Measurements from ENCODE around the gene HERC2.

Gene HERC2

DNA sequence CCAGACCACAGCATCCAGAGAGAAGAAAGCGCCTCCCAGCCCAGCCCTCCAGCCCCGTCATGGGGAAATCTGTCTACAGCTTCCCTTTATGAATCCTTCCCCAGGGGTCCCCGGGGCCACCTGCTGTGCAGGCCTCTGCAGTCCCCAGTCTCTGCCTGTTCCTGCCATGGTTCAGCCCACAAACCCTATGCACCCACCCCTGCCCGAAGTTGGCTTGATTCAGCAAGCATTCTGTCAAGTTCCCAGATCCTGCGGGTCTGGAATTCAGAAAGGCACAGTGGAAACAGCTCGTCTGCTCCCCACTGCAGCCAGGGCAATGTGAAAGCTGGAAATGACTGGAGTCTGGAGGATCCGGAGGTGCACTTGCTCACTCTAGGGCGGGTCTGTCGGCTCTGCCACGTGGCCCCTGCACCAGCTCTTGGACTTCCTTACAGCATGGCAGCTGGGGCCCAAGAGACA is 220.0 kb downstream of the HERC2 start:
- peak; percentile 68 for DNase-seq (ENCODE audit: low spot score)
- Histone ChIP-seq H3K27me3 (ENCODE audit: insufficient read depth, poor library complexity, severe bottlenecking) (peaks cover 38% of the 10 kb centered on the region), H3K27ac (ENCODE audit: poor library complexity, severe bottlenecking) (no peak overlapping the region), H3K36me3 (ENCODE audit: low read depth) (no peaks in the 10 kb centered on the region), H3K4me1 (ENCODE audit: insufficient read depth, poor library complexity, severe bottlenecking) (no peaks in the 10 kb centered on the region), H3K9me3 (ENCODE audit: severe bottlenecking) (no peaks in the 10 kb centered on the region), H3K4me3 (ENCODE audit: severe bottlenecking) (no peak overlapping the region)
- no peak for ATAC-seq (ENCODE audit: low read depth)
- TF ChIP-seq CTCF (IDR thresholded peaks at IDR 0.05; ENCODE audit: poor library complexity, severe bottlenecking), result no peak

GRCh38 chr15:28101201-28101600 is 220.8 kb downstream of the HERC2 start:
- H3K27me3 ChIP-seq (ENCODE audit: insufficient read depth, poor library complexity, severe bottlenecking), result peaks cover 38% of the 10 kb centered on the region
- ATAC-seq (ENCODE audit: low read depth), result no peak
- no peak for TF ChIP-seq CTCF (IDR thresholded peaks at IDR 0.05; ENCODE audit: poor library complexity, severe bottlenecking)

DNA sequence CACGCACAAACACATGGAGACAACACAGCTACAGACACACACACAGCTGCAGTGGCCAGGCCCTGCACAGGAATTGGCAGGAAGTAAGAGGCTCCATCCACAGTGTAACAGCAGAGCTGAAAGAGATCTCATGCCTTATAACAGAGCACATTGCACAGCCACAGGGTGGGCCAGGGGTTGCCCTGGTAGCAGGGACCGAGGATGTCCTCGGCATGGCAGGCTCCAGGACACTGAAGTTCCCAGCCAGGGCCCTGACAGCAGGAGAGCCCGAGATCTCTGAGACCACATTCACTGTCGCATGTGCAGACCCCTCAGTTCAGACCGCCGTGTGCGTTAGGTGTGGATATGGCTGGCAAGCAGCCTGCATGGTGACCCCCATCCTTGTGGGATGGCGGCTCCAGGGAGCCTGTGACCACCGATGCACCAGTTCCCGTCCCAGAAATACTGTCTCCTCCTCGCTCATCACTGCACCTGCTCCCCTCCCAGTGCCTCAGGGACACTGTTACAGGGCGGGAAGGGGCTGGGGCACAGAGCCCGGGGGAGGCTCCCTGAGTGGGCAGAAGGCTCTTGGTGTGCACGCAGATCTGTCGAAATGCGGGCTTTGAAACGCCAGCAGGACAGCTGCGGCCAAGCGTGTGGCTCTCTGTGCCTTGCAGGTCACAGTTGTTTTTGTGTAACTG is 221.3 kb downstream of the HERC2 start:
- peaks cover 42% of the 10 kb centered on the region for H3K27me3 ChIP-seq (ENCODE audit: insufficient read depth, poor library complexity, severe bottlenecking)
- DNase-seq (ENCODE audit: low spot score), result no peak
- no peak overlapping the region for H3K4me3 ChIP-seq (ENCODE audit: severe bottlenecking)
- TF ChIP-seq CTCF (IDR thresholded peaks at IDR 0.05; ENCODE audit: poor library complexity, severe bottlenecking), result no peak
- ATAC-seq (ENCODE audit: low read depth), result no peak
- no peaks in the 10 kb centered on the region for H3K4me1 ChIP-seq (ENCODE audit: insufficient read depth, poor library complexity, severe bottlenecking)
- no peaks in the 10 kb centered on the region for H3K9me3 ChIP-seq (ENCODE audit: severe bottlenecking)
- H3K36me3 ChIP-seq (ENCODE audit: low read depth), result no peaks in the 10 kb centered on the region
- no peak overlapping the region for H3K27ac ChIP-seq (ENCODE audit: poor library complexity, severe bottlenecking)

More at GRCh38 chr15:28101201-28101600, 220.8 kb downstream of the HERC2 start:
- Histone ChIP-seq H3K27ac (ENCODE audit: poor library complexity, severe bottlenecking) (no peak overlapping the region), H3K36me3 (ENCODE audit: low read depth) (no peaks in the 10 kb centered on the region), H3K4me3 (ENCODE audit: severe bottlenecking) (no peak overlapping the region), H3K4me1 (ENCODE audit: insufficient read depth, poor library complexity, severe bottlenecking) (no peaks in the 10 kb centered on the region), H3K9me3 (ENCODE audit: severe bottlenecking) (no peaks in the 10 kb centered on the region)
- peak; percentile 38 for DNase-seq (ENCODE audit: low spot score)

- Histone ChIP-seq H3K9me3 (ENCODE audit: severe bottlenecking) (no peaks in the 10 kb centered on the region), H3K4me3 (ENCODE audit: severe bottlenecking) (no peak overlapping the region), H3K4me1 (ENCODE audit: insufficient read depth, poor library complexity, severe bottlenecking) (no peaks in the 10 kb centered on the region), H3K27ac (ENCODE audit: poor library complexity, severe bottlenecking) (no peak overlapping the region), H3K27me3 (ENCODE audit: insufficient read depth, poor library complexity, severe bottlenecking) (peaks cover 52% of the 10 kb centered on the region), H3K36me3 (ENCODE audit: low read depth) (no peaks in the 10 kb centered on the region)
- no peak for TF ChIP-seq CTCF (IDR thresholded peaks at IDR 0.05; ENCODE audit: poor library complexity, severe bottlenecking)
- ATAC-seq (ENCODE audit: low read depth), result no peak
- DNase-seq (ENCODE audit: low spot score), result no peak
Measured at GRCh38 chr15:28099555-28100140, 222.3 kb downstream of the HERC2 start.
